ENCODE results near the gene DYRK1A.
"Not testable (repeated sequence)": the region's sequence is repeated elsewhere in the genome, so short reads cannot be mapped to it uniquely, and the experiment has no call there.

DYRK1A gene

DNA sequence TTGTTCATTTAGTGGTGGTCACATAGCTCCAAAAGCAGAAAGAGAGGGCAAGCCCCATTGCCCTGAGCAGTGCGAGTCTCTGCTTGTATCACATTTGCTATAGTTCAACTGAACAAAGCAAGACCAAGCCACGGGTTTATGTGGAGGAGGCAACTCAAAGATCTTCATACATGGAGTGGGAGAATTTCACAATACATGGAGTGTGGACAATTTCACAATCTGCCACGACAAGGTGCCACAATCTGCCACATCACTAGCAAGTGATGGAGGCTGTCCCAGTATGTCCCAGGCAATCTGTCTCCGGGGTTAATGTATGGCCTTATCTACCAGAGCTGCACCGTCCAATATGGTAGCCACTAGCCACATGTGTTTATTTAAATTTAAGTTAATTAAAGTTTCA, 44.5 kb upstream of the DYRK1A start:
- Histone ChIP-seq H3K36me3 (ENCODE audit: control insufficient read depth in 2 of 2, insufficient read depth in 1 of 2, low read length in 2 of 2) (no peaks in the 10 kb centered on the region), H3K9me3 (ENCODE audit: control insufficient read depth, insufficient read depth, low read depth, low read length) (no peaks in the 10 kb centered on the region), H3K4me1 (ENCODE audit: control insufficient read depth, insufficient read depth, low read length) (no peaks in the 10 kb centered on the region), H3K4me3 (ENCODE audit: low read depth, low read length) (no peak overlapping the region), H3K27ac (ENCODE audit: extremely low read depth, low read depth, low read length) (no peak overlapping the region)
- CTCF ChIA-PET = interaction anchor here (0.5 to 1.3 kb wide), 2 partner anchors 10 to 158 kb away, joined by 4 read pairs; no protein-coding TSS in a partner anchor
- POLR2A ChIA-PET = no interaction called here
- TF ChIP-seq BCL11A (tag by site-specific recombination; IDR thresholded peaks at IDR 0.05; ENCODE audit: low read depth) (no peak), ZNF223 (tag by site-specific recombination; IDR thresholded peaks at IDR 0.05) (no peak)

DNA sequence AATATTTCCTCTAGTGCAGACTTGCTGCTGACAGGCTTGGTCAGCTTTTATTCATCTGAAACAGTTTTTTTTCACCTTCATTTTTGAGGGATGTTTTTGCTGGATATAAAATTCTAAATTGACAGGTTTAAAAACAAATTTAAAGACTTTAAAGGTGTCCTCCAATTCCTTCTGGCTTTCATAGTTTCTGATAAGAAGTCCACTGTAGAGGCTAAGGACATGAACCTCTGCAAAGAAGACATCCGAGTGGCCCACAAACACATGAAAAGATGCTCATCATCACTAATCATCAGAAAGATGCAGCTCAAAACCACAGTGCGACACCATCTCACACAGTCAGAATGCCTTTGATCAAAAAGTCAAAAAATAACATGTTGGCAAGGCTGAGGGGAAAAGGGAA, 42.0 kb upstream of the DYRK1A start:
- Histone ChIP-seq H3K4me1 (ENCODE audit: control insufficient read depth, insufficient read depth, low read length) (no peaks in the 10 kb centered on the region), H3K4me3 (ENCODE audit: low read depth, low read length) (no peak overlapping the region), H3K36me3 (ENCODE audit: control insufficient read depth in 2 of 2, insufficient read depth in 1 of 2, low read length in 2 of 2) (no peaks in the 10 kb centered on the region), H3K27ac (ENCODE audit: extremely low read depth, low read depth, low read length) (no peak overlapping the region), H3K9me3 (ENCODE audit: control insufficient read depth, insufficient read depth, low read depth, low read length) (no peaks in the 10 kb centered on the region)
- POLR2A ChIA-PET = interaction anchor here (0.9 kb wide), 1 partner anchor 43 kb away, joined by 3 read pairs; no protein-coding TSS in a partner anchor
- TF ChIP-seq, protein P1, sequence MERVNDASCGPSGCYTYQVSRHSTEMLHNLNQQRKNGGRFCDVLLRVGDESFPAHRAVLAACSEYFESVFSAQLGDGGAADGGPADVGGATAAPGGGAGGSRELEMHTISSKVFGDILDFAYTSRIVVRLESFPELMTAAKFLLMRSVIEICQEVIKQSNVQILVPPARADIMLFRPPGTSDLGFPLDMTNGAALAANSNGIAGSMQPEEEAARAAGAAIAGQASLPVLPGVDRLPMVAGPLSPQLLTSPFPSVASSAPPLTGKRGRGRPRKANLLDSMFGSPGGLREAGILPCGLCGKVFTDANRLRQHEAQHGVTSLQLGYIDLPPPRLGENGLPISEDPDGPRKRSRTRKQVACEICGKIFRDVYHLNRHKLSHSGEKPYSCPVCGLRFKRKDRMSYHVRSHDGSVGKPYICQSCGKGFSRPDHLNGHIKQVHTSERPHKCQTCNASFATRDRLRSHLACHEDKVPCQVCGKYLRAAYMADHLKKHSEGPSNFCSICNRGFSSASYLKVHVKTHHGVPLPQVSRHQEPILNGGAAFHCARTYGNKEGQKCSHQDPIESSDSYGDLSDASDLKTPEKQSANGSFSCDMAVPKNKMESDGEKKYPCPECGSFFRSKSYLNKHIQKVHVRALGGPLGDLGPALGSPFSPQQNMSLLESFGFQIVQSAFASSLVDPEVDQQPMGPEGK (tag by site-specific recombination; IDR thresholded peaks at IDR 0.05) = no peak
- TF ChIP-seq ZNF394 (tag by site-specific recombination; IDR thresholded peaks at IDR 0.05; ENCODE audit: borderline replicate concordance) = no peak
- TF ChIP-seq, protein P2, sequence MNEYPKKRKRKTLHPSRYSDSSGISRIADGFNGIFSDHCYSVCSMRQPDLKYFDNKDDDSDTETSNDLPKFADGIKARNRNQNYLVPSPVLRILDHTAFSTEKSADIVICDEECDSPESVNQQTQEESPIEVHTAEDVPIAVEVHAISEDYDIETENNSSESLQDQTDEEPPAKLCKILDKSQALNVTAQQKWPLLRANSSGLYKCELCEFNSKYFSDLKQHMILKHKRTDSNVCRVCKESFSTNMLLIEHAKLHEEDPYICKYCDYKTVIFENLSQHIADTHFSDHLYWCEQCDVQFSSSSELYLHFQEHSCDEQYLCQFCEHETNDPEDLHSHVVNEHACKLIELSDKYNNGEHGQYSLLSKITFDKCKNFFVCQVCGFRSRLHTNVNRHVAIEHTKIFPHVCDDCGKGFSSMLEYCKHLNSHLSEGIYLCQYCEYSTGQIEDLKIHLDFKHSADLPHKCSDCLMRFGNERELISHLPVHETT (tag by site-specific recombination; IDR thresholded peaks at IDR 0.05) = no peak
- no peak for TF ChIP-seq ZNF423 (tag by site-specific recombination; IDR thresholded peaks at IDR 0.05)
- no peak for TF ChIP-seq ZSCAN16 (tag by site-specific recombination; IDR thresholded peaks at IDR 0.05)
- TF ChIP-seq ZBTB20 (tag by site-specific recombination; IDR thresholded peaks at IDR 0.05) = no peak
- TF ChIP-seq ZNF548 (tag by site-specific recombination; IDR thresholded peaks at IDR 0.05) = no peak
- TF ChIP-seq ZFP3 (tag by site-specific recombination; IDR thresholded peaks at IDR 0.05; ENCODE audit: low read depth) = no peak
- TF ChIP-seq ZNF114 (tag by site-specific recombination; IDR thresholded peaks at IDR 0.05) = no peak
- TF ChIP-seq ZNF560 (tag by site-specific recombination; IDR thresholded peaks at IDR 0.05; ENCODE audit: borderline replicate concordance) = no peak
- TF ChIP-seq ZNF157 (tag by site-specific recombination; IDR thresholded peaks at IDR 0.05) = no peak
- TF ChIP-seq ZIC2 (tag by site-specific recombination; IDR thresholded peaks at IDR 0.05) = no peak
- TF ChIP-seq, protein P3, sequence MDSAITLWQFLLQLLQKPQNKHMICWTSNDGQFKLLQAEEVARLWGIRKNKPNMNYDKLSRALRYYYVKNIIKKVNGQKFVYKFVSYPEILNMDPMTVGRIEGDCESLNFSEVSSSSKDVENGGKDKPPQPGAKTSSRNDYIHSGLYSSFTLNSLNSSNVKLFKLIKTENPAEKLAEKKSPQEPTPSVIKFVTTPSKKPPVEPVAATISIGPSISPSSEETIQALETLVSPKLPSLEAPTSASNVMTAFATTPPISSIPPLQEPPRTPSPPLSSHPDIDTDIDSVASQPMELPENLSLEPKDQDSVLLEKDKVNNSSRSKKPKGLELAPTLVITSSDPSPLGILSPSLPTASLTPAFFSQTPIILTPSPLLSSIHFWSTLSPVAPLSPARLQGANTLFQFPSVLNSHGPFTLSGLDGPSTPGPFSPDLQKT (IDR thresholded peaks at IDR 0.05; ENCODE audit: borderline replicate concordance, low read depth, low read length) = no peak
- TF ChIP-seq BCL11B (tag by site-specific recombination; IDR thresholded peaks at IDR 0.05; ENCODE audit: low read depth) = no peak
- no peak for TF ChIP-seq ZBTB21 (tag by site-specific recombination; IDR thresholded peaks at IDR 0.05)
- TF ChIP-seq ZNF132 (tag by site-specific recombination; IDR thresholded peaks at IDR 0.05; ENCODE audit: borderline replicate concordance) = no peak
- no peak for TF ChIP-seq OSR2 (tag by site-specific recombination; IDR thresholded peaks at IDR 0.05)
- CTCF ChIA-PET = no interaction called here

DNA sequence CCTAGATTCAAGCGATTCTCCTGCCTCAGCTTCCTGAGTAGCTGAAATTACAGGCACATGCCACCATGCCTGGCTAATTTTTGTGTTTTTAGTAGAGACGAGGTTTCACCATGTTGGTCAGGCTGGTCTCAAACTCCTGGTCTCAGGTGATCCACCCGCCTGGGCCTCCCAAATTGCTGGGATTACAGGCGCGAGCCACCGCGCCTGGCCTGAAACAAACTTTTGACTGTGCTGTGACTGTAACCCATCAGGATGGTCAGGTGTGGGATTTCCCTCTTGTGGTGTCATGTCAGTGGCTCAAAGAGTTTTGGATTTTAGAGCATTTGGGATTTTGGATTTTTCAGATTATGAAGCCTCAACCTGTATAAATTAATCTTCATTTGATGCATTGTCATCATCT, 38.4 kb upstream of the DYRK1A start:
- POLR2A ChIA-PET; H3K9me3 ChIP-seq (ENCODE audit: control insufficient read depth, insufficient read depth, low read depth, low read length); H3K4me3 ChIP-seq (ENCODE audit: low read depth, low read length); H3K4me1 ChIP-seq (ENCODE audit: control insufficient read depth, insufficient read depth, low read length); H3K36me3 ChIP-seq (ENCODE audit: control insufficient read depth in 2 of 2, insufficient read depth in 1 of 2, low read length in 2 of 2); CTCF ChIA-PET; H3K27ac ChIP-seq (ENCODE audit: extremely low read depth, low read depth, low read length): not testable (repeated sequence)

Data from HEK293 (cell line).